HepG2 (cell line): ENCODE results near the gene SBK2. TPM values are rescaled to one million over a fixed set of nuclear protein-coding genes. Genes with fewer than 3 reads are reported as not detected.

Experiments used
- FOXM1 ChIP-seq: sonication (generic); formaldehyde crosslinking; IDR thresholded peaks from 2 replicates; pipeline ENCODE4 v1.5.0; 2020; ENCODE audit warnings: missing genetic modification reagents
- HNRNPUL1 ChIP-seq: fragments of 200-400 bp; formaldehyde crosslinking; IDR thresholded peaks from 2 replicates; pipeline ENCODE4 v1.6.1; 2017; ENCODE audit warnings: low read depth, mild to moderate bottlenecking, low read length, moderate library complexity
- KLF12 ChIP-seq: sonication (generic); formaldehyde crosslinking; IDR thresholded peaks from 2 replicates; pipeline ENCODE4 v1.4.0; 2020; ENCODE audit warnings: missing genetic modification reagents, borderline replicate concordance
- KLF15 ChIP-seq: sonication (generic); formaldehyde crosslinking; IDR thresholded peaks from 2 replicates; pipeline ENCODE4 v1.8.1; 2023; ENCODE audit warnings: borderline replicate concordance, mild to moderate bottlenecking, inconsistent platforms, missing genetic modification reagents, mixed read lengths
- MTA3 ChIP-seq: sonication (generic); formaldehyde crosslinking; IDR thresholded peaks from 2 replicates; pipeline ENCODE4 v1.4.0; 2020; ENCODE audit warnings: missing genetic modification reagents
- MTF2 ChIP-seq: sonication (generic); formaldehyde crosslinking; IDR thresholded peaks from 2 replicates; pipeline ENCODE4 v1.5.0; 2020; ENCODE audit warnings: missing genetic modification reagents, borderline replicate concordance
- NCOA2 ChIP-seq: sonication (generic); formaldehyde crosslinking; IDR thresholded peaks from 2 replicates; pipeline ENCODE4 v1.8.0; 2022; ENCODE audit warnings: inconsistent platforms
- NR2F1 ChIP-seq, 2 experiments: fragments of 450-650 bp in 1 of 2; formaldehyde crosslinking in 1 of 2; IDR thresholded peaks; 2 replicates each; pipeline versions ENCODE4 v1.5.0 to v1.6.1; 2016 to 2020; ENCODE audit warnings: mild to moderate bottlenecking in 1 of 2, missing compliant biosample characterization in 1 of 2, missing genetic modification reagents in 1 of 2, moderate library complexity in 1 of 2
- POLR2AphosphoS2 ChIP-seq: IDR thresholded peaks from 2 replicates; pipeline ENCODE4 v1.6.1; 2011; ENCODE audit warnings: low read depth, low read length, improper control_type of control experiment
- PRPF4 ChIP-seq: fragments of 200-400 bp; formaldehyde crosslinking; IDR thresholded peaks from 2 replicates; pipeline ENCODE4 v1.6.1; 2016; ENCODE audit warnings: low read length, low read depth; ENCODE audit not compliant: poor library complexity, severe bottlenecking
- RAD51 ChIP-seq: fragments of 450-650 bp; IDR thresholded peaks from 2 replicates; pipeline ENCODE4 v1.6.1; 2016; ENCODE audit warnings: borderline replicate concordance
- RARA ChIP-seq: IDR thresholded peaks from 2 replicates; pipeline ENCODE4 v1.6.1; 2016; ENCODE audit warnings: missing genetic modification reagents, missing compliant biosample characterization
- SRF ChIP-seq: IDR thresholded peaks from 2 replicates; pipeline ENCODE4 v1.6.1; 2011; ENCODE audit warnings: mild to moderate bottlenecking, low read depth, low read length, moderate library complexity
- YEATS2 ChIP-seq: sonication (generic); formaldehyde crosslinking; IDR thresholded peaks from 2 replicates; pipeline ENCODE4 v1.4.0; 2020; ENCODE audit warnings: missing genetic modification reagents, borderline replicate concordance
- ZBTB42 ChIP-seq: sonication (generic); formaldehyde crosslinking; IDR thresholded peaks from 2 replicates; pipeline ENCODE4 v1.5.0; 2020; ENCODE audit warnings: mild to moderate bottlenecking, missing genetic modification reagents
- ZBTB8A ChIP-seq: sonication (generic); formaldehyde crosslinking; IDR thresholded peaks from 2 replicates; pipeline ENCODE4 v1.4.0; 2020; ENCODE audit warnings: mild to moderate bottlenecking, low read depth, missing genetic modification reagents, borderline replicate concordance
- ZNF264 ChIP-seq: sonication (generic); formaldehyde crosslinking; IDR thresholded peaks from 2 replicates; pipeline ENCODE4 v1.4.0; 2020; ENCODE audit warnings: missing genetic modification reagents
- ZNF33B ChIP-seq: sonication (generic); formaldehyde crosslinking; IDR thresholded peaks from 2 replicates; pipeline ENCODE4 v1.5.1; 2020; ENCODE audit warnings: mild to moderate bottlenecking, missing genetic modification reagents
- ZNF446 ChIP-seq: sonication (generic); formaldehyde crosslinking; IDR thresholded peaks from 2 replicates; pipeline ENCODE4 v1.5.0; 2020; ENCODE audit warnings: mild to moderate bottlenecking, missing genetic modification reagents
- ZNF484 ChIP-seq: sonication (generic); formaldehyde crosslinking; IDR thresholded peaks from 2 replicates; pipeline ENCODE4 v1.5.1; 2020; ENCODE audit warnings: mild to moderate bottlenecking, low read depth, missing genetic modification reagents, borderline replicate concordance
- ZNF614 ChIP-seq: IDR thresholded peaks from 2 replicates; pipeline ENCODE4 v1.6.1; 2018; ENCODE audit warnings: missing biosample characterization, missing genetic modification reagents, inconsistent platforms, borderline replicate concordance
- polyA plus RNA-seq, 8 experiments: library from polyadenylated mRNA; depleted of rRNA in 3 of 8; stranded (reverse) in 7 of 8; unstranded in 1 of 8; fragments of >200 nt; fragmentation: Illumina TruSeq in 4 of 8; extraction: Trizol in 4 of 8; gene quantifications; 2 replicates each; pipeline versions ENCODE4 v1.2.1 to v1.2.3, GENCODE V29; 2011 to 2016; ENCODE audit warnings: low read depth in 4 of 8, missing spikeins in 1 of 8, mixed read lengths in 1 of 8; ENCODE audit not compliant: insufficient read depth in 1 of 8
- total RNA-seq, 5 experiments: library from RNA; depleted of rRNA; stranded (reverse); fragments of >200 nt; fragmentation: Illumina TruSeq; extraction: Trizol; gene quantifications; 2 replicates each; pipeline ENCODE4 v1.2.3, GENCODE V29; 2016; ENCODE audit warnings: low read depth in 1 of 5
- TF ChIP-seq, protein P1 (sequence below): sonication (generic); formaldehyde crosslinking; IDR thresholded peaks from 2 replicates; pipeline ENCODE4 v1.8.0; 2022; ENCODE audit warnings: missing genetic modification reagents, mild to moderate bottlenecking, moderate library complexity, borderline replicate concordance
- TF ChIP-seq, protein P2 (sequence below): sonication (generic); formaldehyde crosslinking; IDR thresholded peaks from 2 replicates; pipeline ENCODE4 v1.8.0; 2022; ENCODE audit warnings: mild to moderate bottlenecking, missing genetic modification reagents; ENCODE audit not compliant: insufficient replicate concordance
- TF ChIP-seq, protein P3 (sequence below): sonication (generic); formaldehyde crosslinking; IDR thresholded peaks from 2 replicates; pipeline ENCODE4 v1.4.0; 2020; ENCODE audit warnings: mild to moderate bottlenecking, missing genetic modification reagents
- TF ChIP-seq, protein P4 (sequence below): sonication (generic); formaldehyde crosslinking; IDR thresholded peaks from 2 replicates; pipeline ENCODE4 v1.5.0; 2020; ENCODE audit warnings: missing genetic modification reagents

The SBK2 gene
- total and polyA plus RNA-seq, 2 of the 13 experiments (the other 11 are each of a cell fraction or from before 2014, with no cell fraction given), result 0.24 TPM; not detected in 1

DNA sequence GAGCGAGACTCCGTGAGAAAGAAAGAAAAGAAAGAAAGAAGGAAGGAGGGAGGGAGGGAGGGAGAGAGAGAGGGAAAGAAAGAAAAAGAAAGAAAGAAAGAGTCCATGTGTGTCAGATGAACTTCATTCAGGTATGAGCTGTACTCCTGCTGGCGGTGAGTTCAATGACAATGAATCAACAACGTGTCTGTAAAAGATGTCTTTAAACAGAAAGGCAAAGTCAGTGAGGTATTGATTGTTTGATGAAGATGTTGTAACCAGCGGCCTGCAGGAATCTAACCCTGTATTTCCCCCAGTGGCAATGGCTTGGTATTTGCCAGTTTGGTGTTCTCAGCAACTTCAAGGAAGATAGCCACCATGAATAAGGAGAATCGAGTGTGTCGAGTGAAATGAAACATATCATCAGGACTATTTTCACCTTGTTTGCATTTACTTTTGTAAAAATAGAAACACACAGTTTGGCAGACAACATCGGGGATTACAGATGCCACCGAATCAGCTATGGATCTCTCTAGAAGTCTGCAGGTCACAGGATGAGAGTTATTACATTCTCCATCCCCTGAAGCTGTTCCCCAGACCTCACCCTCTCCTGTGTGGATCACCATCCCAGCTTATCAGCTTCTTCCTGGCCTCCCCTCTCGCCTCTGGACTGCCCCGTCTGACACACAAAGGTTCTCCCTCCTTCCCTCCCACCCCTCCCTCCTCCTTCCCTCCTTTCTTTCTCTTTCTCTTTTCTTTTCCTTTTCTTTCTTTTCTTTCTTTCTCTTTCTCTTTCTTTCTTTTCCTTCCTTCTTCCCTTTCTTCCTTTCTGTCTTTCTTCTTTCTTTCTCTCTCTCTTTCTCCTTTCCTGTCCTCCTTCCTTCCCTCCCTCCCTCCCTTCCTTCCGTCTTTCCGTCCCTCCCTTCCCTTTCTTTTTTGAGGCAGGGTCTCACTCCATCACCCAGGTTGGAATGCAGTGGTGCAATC lies 16.6 kb upstream of the SBK2 start (continued):
- TF ChIP-seq HNRNPUL1, result no peak
- TF ChIP-seq, protein P1, sequence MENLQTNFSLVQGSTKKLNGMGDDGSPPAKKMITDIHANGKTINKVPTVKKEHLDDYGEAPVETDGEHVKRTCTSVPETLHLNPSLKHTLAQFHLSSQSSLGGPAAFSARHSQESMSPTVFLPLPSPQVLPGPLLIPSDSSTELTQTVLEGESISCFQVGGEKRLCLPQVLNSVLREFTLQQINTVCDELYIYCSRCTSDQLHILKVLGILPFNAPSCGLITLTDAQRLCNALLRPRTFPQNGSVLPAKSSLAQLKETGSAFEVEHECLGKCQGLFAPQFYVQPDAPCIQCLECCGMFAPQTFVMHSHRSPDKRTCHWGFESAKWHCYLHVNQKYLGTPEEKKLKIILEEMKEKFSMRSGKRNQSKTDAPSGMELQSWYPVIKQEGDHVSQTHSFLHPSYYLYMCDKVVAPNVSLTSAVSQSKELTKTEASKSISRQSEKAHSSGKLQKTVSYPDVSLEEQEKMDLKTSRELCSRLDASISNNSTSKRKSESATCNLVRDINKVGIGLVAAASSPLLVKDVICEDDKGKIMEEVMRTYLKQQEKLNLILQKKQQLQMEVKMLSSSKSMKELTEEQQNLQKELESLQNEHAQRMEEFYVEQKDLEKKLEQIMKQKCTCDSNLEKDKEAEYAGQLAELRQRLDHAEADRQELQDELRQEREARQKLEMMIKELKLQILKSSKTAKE (CRISPR knock-in tag), result no peak
- peak; percentile 65 for TF ChIP-seq NCOA2
- no peak for TF ChIP-seq RAD51
- no peak for TF ChIP-seq MTF2
- no peak for TF ChIP-seq POLR2AphosphoS2
- no peak for TF ChIP-seq PRPF4
- no peak for TF ChIP-seq ZNF446
- no peak for TF ChIP-seq ZNF264 (CRISPR knock-in tag)
- no peak for TF ChIP-seq FOXM1 (CRISPR knock-in tag)
- no peak for TF ChIP-seq NR2F1 (CRISPR knock-in tag; IDR thresholded peaks at IDR 0.05)
- no peak for TF ChIP-seq ZBTB8A (CRISPR knock-in tag)
- no peak for TF ChIP-seq ZNF484 (CRISPR knock-in tag)
- no peak for TF ChIP-seq KLF15 (CRISPR knock-in tag)
- TF ChIP-seq RARA (CRISPR knock-in tag), result peak; percentile 54
- TF ChIP-seq MTA3, result no peak
- TF ChIP-seq, protein P2, sequence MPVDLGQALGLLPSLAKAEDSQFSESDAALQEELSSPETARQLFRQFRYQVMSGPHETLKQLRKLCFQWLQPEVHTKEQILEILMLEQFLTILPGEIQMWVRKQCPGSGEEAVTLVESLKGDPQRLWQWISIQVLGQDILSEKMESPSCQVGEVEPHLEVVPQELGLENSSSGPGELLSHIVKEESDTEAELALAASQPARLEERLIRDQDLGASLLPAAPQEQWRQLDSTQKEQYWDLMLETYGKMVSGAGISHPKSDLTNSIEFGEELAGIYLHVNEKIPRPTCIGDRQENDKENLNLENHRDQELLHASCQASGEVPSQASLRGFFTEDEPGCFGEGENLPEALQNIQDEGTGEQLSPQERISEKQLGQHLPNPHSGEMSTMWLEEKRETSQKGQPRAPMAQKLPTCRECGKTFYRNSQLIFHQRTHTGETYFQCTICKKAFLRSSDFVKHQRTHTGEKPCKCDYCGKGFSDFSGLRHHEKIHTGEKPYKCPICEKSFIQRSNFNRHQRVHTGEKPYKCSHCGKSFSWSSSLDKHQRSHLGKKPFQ (CRISPR knock-in tag), result no peak
- no peak for TF ChIP-seq ZBTB42 (CRISPR knock-in tag)
- TF ChIP-seq, protein P3, sequence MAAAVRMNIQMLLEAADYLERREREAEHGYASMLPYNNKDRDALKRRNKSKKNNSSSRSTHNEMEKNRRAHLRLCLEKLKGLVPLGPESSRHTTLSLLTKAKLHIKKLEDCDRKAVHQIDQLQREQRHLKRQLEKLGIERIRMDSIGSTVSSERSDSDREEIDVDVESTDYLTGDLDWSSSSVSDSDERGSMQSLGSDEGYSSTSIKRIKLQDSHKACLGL, result no peak
- TF ChIP-seq ZNF614 (CRISPR knock-in tag), result 0 out of 2 replicates have a peak, but pooled peaks have one; percentile 36
- TF ChIP-seq SRF, result no peak
- no peak for TF ChIP-seq KLF12 (CRISPR knock-in tag)
- TF ChIP-seq, protein P4, sequence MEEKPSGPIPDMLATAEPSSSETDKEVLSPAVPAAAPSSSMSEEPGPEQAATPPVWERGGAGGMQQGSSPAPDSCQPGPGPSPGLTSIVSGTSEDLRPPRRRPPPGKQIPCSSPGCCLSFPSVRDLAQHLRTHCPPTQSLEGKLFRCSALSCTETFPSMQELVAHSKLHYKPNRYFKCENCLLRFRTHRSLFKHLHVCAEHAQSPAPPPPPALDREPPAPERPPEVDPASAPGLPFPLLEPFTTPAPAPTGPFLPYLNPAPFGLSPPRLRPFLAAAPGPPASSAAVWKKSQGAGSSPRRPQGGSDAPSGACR, result no peak
- 0 out of 2 replicates have a peak, but pooled peaks have one; percentile 14 for TF ChIP-seq YEATS2 (CRISPR knock-in tag)
- no peak for TF ChIP-seq ZNF33B (CRISPR knock-in tag)
